Kidney epithelial cell (primary cell): ENCODE measurements around the gene FUT9. TPM values are rescaled to one million over a fixed set of nuclear protein-coding genes. Genes with fewer than 3 reads are reported as not detected.

Source experiments
- DNase-seq: peaks from one replicate; pipeline ENCODE4 v3.0.0-alpha.2; 2010; ENCODE audit warnings: low read depth
- H3K27me3 ChIP-seq: 2 replicates; pipeline ENCODE4 v1.6.0; 2011; ENCODE audit warnings: low read length; ENCODE audit not compliant: control insufficient read depth, insufficient read depth
- H3K36me3 ChIP-seq: 2 replicates; pipeline ENCODE4 v1.5.1; 2011; ENCODE audit warnings: low read length; ENCODE audit not compliant: control insufficient read depth, insufficient read depth
- H3K4me3 ChIP-seq: 2 replicates; pipeline ENCODE4 v1.5.1; 2011; ENCODE audit warnings: low read depth, mild to moderate bottlenecking, control low read depth, low read length
- total RNA-seq: library from RNA; depleted of rRNA; stranded (reverse); fragments of >200 nt; gene quantifications from 2 replicates; pipeline ENCODE4 v1.2.3, GENCODE V29; 2015
- TF ChIP-seq, protein P1 (sequence below): IDR thresholded peaks from 2 replicates; pipeline ENCODE4 v1.5.1; 2011; ENCODE audit warnings: mild to moderate bottlenecking, moderate library complexity, low read length, control low read depth, inconsistent platforms; ENCODE audit not compliant: insufficient read depth, poor library complexity, severe bottlenecking

Gene FUT9
- total RNA-seq, 1 donor from 2014 or later, result 1.8 TPM

DNA sequence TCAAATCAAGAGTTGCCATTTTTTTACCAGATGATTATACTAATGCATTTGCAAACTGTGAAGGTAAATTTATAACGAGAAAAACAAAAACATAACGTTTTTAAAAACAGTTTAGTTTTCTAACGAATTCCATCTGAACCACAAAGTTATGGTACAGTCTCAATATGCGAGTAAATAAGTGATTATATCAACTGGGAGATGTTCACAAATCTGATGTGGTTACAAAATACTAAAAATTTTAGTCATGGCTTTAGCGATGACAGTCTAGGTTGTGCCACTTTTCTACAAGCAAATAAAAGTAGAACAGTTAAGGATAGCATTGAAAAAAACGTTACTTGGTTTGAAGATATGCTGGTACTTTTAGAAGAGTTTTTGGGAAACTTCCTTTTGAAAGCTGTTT, 186.8 kb downstream of the FUT9 start:
- H3K4me3 ChIP-seq, result no peak overlapping the region
- DNase-seq, result no peak
- no peaks in the 10 kb centered on the region for H3K27me3 ChIP-seq
- peaks cover 1% of the 10 kb centered on the region for H3K36me3 ChIP-seq
- TF ChIP-seq, protein P1, sequence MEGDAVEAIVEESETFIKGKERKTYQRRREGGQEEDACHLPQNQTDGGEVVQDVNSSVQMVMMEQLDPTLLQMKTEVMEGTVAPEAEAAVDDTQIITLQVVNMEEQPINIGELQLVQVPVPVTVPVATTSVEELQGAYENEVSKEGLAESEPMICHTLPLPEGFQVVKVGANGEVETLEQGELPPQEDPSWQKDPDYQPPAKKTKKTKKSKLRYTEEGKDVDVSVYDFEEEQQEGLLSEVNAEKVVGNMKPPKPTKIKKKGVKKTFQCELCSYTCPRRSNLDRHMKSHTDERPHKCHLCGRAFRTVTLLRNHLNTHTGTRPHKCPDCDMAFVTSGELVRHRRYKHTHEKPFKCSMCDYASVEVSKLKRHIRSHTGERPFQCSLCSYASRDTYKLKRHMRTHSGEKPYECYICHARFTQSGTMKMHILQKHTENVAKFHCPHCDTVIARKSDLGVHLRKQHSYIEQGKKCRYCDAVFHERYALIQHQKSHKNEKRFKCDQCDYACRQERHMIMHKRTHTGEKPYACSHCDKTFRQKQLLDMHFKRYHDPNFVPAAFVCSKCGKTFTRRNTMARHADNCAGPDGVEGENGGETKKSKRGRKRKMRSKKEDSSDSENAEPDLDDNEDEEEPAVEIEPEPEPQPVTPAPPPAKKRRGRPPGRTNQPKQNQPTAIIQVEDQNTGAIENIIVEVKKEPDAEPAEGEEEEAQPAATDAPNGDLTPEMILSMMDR, result no peak

DNA sequence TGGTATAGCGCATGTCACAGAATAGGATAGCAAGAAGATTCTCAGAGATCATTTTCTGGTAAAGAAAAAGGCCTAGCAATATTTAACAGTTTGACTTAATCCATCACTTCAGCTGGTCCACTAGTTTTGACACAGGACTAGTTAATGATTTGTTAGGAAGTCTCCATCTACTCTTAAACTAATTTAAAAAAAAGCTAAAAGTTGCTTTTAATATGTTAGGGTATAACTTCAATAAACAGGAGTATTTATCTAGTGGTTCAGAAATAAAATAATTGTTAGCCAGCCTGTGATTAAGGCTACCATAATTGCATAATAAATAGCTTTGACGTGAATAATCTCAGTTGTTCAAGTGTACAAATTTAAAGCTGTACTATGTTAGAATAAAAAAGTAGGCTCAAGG, 195.6 kb downstream of the FUT9 start:
- TF ChIP-seq, protein P1, result no peak
- H3K36me3 ChIP-seq, result no peaks in the 10 kb centered on the region
- no peak overlapping the region for H3K4me3 ChIP-seq
- no peak for DNase-seq
- H3K27me3 ChIP-seq, result no peaks in the 10 kb centered on the region

DNA sequence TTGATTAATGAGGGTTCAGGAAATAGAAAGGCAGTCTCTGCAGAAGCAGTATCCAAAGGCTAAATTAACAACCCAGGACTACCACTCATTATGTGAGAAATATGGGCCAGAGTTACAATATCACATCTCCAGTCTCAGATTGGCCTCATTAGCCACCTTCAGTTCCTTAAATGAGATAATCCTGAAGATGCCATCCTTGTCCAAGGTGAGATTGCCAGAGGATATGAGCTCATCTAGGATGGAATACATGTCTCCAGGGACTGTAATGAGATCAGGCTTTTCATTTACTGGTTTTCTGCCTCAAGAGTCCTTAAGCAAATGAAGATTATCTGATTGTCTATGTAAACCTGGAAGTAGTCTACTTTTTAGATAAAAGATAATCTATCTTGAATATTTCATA, 196.3 kb downstream of the FUT9 start:
- Histone ChIP-seq H3K36me3 (no peaks in the 10 kb centered on the region), H3K4me3 (no peak overlapping the region), H3K27me3 (no peaks in the 10 kb centered on the region)
- TF ChIP-seq, protein P1, result no peak
- DNase-seq, result no peak

DNA sequence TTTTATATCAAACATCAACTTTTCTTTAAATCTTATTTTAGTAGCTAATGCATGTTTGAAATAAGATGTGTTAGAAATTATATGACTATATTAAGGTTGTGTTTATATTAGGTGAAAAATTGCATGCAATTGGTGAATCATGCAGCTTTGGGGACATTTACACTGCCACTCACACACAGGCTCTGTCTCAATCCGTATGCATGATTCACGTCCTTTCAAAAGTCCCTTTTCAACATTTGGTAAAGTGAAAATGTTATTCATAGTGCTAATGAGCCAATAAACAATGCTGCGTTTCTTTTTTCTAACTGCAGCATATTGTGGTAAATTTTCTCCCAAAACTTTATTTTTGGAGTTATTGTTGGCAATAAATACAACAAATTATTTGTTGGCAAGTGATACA, 198.0 kb downstream of the FUT9 start:
- no peak for DNase-seq
- Histone ChIP-seq H3K27me3 (no peaks in the 10 kb centered on the region), H3K4me3 (no peak overlapping the region)

DNA sequence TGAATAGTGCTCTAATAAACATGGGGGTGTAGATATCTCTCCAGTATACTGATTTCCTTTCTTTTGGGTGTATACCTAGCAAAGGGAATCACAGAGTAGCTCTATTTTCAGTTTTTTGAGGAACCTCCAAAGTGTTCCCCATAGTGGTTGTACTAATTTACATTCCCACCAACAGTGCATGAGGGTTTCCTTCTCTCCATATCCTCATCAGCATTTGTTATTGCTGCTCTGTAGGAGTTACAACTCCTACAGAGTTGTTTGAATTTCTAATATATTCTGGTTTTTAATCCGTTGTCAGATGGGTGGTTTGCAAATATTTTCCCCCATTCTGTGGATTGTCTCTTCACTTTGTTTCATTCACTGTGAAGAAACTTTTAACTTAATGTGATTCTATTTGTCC, 207.9 kb downstream of the FUT9 start:
- no peak overlapping the region for H3K4me3 ChIP-seq
- no peak for DNase-seq
- H3K36me3 ChIP-seq, result no peaks in the 10 kb centered on the region
- TF ChIP-seq, protein P1, result no peak
- H3K27me3 ChIP-seq, result no peaks in the 10 kb centered on the region

More for the DNA sequence above, 198.0 kb downstream of the FUT9 start:
- no peaks in the 10 kb centered on the region for H3K36me3 ChIP-seq
- TF ChIP-seq, protein P1, result no peak

DNA sequence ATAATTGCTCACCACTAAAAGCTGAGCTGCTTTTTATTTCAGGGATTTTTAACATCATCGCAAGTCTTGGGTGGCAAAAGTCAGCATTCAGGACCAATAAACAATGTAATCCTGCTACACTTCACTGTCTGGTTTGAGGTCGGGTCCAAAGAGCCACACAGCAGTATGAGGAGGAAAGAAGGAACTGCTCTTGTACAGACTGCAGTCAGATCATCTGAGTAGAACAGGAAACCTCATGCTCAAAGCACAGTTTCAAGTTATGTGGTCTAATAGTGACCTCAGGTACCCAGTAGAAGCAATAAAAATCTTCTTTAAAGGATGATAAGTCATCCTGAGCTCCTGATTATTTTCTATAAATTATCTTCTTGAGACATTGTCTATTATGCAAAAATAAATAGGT, 211.4 kb downstream of the FUT9 start:
- no peak for DNase-seq
- TF ChIP-seq, protein P1, result no peak
- Histone ChIP-seq H3K27me3 (no peaks in the 10 kb centered on the region), H3K4me3 (no peak overlapping the region), H3K36me3 (no peaks in the 10 kb centered on the region)
